ENCODE measurements around the gene NDUFB4.

- TF ChIP-seq, protein P1, sequence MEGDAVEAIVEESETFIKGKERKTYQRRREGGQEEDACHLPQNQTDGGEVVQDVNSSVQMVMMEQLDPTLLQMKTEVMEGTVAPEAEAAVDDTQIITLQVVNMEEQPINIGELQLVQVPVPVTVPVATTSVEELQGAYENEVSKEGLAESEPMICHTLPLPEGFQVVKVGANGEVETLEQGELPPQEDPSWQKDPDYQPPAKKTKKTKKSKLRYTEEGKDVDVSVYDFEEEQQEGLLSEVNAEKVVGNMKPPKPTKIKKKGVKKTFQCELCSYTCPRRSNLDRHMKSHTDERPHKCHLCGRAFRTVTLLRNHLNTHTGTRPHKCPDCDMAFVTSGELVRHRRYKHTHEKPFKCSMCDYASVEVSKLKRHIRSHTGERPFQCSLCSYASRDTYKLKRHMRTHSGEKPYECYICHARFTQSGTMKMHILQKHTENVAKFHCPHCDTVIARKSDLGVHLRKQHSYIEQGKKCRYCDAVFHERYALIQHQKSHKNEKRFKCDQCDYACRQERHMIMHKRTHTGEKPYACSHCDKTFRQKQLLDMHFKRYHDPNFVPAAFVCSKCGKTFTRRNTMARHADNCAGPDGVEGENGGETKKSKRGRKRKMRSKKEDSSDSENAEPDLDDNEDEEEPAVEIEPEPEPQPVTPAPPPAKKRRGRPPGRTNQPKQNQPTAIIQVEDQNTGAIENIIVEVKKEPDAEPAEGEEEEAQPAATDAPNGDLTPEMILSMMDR (conservative IDR thresholded peaks at IDR 0.05; ENCODE audit: low read length), result no peak
- no peak for TF ChIP-seq EZH2phosphoT487 (IDR thresholded peaks at IDR 0.05; ENCODE audit: borderline replicate concordance)
Observed at GRCh38 chr3:120560304-120561250, 35.6 kb upstream of the NDUFB4 start.
